DMS 273 (cell line): ENCODE measurements around the gene KCNG2.

Experiments used
- DNase-seq: peaks from one replicate; lab custom pipeline; 2025; ENCODE audit not compliant: unreplicated experiment; lab: John Stamatoyannopoulos, UW

The KCNG2 gene

DNA sequence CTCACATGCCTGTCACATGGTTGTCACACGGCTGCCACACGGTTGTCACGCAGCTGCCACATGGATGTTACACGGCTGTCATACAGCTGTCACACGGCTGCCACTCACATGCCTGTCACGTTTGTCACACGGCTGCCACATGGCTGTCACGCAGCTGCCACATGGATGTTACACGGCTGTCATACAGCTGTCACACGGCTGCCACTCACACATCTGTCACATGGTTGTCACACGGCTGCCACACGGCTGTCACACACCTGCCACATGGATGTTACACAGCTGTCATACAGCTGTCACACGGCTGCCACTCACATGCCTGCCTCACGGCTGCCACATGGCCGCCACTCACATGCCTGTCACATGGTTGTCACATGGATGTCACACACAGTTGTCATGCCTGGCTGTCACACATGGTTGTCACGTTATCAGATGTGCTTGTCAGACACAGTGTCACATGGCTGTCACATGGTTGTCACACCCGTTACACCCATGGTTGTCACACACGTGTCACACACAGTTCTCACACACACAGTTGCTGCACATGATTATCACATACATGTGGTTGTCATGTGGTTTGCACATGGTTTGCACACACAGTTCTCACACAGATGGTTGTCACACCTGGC lies 19.4 kb downstream of the KCNG2 start:
- DNase-seq: no peak

DNA sequence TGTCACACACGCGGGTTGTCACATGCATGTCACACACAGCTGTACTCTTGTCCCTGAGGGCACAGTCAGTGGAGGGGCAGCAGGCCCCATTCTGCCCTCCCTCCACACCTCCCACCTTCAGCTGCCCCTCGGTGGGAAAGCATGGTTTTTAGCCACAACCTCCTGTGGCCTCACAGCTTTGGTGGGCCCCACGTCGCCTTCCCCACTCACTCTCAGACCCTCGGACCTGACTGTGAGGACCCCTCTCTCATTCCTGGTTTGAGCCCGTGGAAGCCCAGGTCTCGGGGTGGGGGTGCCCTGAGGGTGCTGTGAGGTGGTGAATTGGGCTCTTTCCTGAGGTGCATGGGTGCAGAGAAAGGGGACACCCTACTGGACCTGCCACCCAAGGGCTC lies 19.9 kb downstream of the KCNG2 start:
- DNase-seq: no peak

DNA sequence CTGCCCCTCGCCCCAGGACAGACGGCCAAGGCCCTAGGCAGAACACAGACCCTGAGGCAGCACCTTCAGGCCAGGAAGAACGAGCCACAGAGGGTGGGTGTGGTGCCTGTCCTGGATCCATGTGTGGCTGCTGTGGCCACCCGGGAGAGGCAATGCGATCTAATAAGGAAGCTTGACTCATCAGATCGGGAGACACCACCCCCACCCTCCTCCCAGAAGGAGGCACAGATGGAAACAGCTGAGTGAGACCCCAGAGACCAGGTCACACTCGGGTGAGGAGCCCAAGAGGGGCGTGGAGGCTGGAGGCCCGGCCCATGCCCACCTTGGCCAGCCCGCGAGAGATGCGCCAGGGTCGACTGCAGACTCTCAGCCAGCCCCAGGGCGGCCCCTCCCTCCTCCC lies 20.3 kb downstream of the KCNG2 start:
- DNase-seq: no peak

GRCh38 chr18:79818631-79819030 lies 20.9 kb downstream of the KCNG2 start:
- no peak for DNase-seq

DNA sequence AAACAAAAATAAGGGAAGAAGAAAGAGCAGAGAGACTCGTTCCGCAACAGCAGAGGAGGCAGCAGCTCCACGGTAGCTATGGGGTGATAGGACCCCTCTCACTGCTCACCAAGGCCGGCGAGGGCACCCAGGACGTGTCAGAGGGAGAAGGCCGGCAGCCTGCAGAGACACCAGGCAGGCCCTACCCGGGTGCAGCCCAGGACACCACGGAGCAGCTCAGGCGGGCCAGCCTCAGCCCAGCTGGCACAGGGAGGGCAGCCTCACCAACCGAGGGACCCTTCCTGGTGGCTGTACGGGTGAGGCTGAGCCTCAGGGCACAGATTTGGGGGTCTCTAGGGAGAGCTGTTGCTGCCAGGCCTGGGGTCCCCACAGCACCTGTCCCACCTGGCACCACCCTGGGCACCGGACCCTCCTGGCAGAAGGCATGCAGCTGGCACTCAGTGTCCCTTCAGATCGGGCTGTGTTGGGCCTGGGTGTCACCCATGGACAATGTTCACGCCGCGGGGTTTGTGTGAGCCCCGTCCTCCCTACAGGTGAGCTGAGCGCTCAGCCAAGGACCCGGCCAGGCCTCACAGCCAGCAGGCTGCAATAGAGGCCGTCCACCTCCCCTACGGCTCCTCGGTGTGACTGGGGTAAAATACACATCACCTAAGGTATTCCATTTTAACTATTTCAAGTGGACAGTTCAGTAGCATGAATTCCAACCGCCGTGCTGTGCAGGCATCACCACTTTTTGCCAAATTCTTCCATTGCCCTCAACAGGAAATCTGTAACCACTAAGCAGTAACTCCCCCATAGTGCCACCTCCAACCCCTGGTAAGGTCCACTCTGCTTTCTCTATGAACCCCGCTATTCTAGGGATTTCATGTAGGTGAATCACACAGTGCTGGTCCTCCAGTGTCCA lies 21.6 kb downstream of the KCNG2 start:
- no peak for DNase-seq

- DNase-seq: no peak
Measured at GRCh38 chr18:79819968-79820351, 22.2 kb downstream of the KCNG2 start.

DNA sequence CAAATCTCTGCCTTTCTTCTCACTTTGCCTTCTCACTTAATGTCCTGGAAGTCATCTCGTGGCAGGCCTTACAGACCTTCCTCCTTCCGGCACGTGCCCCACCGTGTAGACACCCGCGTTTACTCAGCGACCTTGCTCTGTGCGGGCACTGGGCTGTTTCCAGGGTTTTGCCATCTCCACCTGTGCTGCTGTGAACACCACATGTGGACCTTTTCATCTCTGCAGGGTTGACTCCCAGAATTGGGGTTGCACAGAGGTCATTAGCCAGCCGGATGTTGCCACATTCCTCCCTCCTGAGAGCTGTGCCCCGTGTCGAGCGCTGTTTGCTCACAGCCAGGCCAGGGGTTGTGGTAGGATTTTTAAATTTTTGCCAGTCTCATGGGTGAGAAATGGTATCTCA lies 25.4 kb downstream of the KCNG2 start:
- no peak for DNase-seq

DNA sequence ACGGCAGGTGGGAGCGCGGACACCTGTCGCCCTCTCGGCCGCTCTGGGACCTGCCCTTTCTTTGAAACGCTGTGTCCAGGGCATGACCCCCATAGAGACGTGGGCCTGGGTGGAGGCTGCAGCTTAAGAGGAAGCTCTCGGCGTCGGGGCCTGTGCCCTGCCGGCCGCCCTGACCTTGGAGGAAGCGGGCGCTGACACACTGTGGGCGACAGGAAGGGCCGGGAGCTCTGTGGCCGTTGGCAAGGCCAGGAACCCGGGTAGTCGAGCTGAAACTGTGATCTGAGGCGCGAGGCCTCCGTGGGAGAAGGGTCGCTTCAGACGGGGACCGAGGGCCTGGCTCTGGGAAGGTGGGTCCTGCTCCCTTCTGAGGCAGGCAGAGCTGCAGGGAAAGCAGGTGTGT lies 28.2 kb downstream of the KCNG2 start:
- DNase-seq: no peak

DNA sequence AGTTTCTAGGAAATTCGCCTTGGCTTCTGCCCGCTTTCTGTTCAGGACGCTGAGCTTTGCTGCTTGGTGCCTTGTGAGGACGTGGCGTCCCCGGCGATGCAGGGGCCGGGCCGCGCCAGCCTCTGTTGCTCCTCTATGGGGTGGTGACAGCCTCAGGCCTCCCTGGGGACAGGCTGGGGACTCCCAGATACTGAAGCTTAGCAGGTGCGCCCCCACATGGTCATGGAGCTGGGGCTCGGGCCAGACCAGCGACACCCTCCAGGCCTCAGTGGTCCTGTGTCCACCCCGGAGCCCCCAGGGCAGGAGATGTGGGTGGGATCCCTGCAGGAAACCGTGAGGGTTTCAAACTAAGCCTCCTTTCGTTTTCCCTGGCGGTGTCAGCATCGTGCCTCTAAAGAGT lies 29.2 kb downstream of the KCNG2 start:
- no peak for DNase-seq

- no peak for DNase-seq
Measured at GRCh38 chr18:79828258-79828657, 30.5 kb downstream of the KCNG2 start.

GRCh38 chr18:79829136-79829854 lies 31.6 kb downstream of the KCNG2 start:
- DNase-seq: no peak

GRCh38 chr18:79832169-79832568 lies 34.4 kb downstream of the KCNG2 start:
- no peak for DNase-seq

GRCh38 chr18:79834834-79835233 lies 37.1 kb downstream of the KCNG2 start:
- DNase-seq: no peak

DNA sequence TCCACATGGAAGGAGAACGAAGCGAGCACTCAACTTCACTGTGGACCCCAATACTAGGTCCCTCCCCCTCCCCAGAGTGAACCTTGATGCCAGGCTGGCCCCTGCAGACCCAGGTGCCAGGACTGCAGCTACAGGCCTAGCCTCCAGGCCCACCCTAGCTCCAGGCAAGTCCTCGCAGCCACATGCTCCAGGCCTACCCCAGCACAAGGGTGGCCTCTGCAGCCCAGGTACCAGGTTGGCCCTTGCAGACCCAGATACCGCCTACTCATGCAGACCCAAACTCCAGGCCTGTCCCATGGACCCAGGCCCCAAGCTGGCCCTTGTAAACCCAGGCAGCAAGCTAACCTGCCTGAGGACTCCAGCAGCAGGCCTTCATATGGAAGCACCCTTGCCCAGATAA lies 44.2 kb downstream of the KCNG2 start:
- no peak for DNase-seq

- DNase-seq: no peak
Measured at GRCh38 chr18:79844999-79845563, 47.3 kb downstream of the KCNG2 start.

- no peak for DNase-seq
Measured at GRCh38 chr18:79846936-79847557, 49.3 kb downstream of the KCNG2 start.

DNA sequence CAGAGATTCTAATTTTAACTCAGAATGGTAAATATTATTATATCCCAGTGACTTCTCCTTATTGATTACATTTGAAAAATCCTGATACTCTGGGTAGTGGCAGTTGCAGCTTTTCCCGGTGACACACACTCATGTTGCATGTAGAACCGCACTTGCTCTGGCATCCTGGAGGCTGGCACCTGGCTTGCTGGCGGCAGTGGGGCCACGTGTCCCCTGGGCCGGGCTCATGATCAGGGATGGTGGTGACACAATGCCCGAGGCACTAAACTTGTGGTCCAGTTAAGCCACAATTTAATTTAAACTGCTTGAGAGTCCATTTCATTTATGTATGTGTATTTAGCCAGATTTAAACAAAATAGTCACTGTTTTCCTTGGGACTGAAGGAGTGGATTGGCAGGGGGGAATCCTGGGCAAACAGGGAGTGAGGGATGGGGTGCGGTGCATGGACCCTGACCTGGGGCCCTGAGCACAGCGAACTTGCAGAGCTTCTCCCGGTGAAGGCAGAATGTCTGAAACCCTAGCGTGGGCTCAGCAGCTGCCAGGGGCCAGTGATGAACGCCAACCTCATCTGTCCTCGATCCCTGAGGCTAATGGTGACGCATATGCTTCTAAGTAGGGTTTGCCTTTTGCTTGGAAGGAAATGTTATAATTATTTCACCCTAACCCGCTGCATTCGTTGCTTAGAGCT lies 50.0 kb downstream of the KCNG2 start:
- DNase-seq: no peak

GRCh38 chr18:79848294-79848578 lies 50.5 kb downstream of the KCNG2 start:
- no peak for DNase-seq

DNA sequence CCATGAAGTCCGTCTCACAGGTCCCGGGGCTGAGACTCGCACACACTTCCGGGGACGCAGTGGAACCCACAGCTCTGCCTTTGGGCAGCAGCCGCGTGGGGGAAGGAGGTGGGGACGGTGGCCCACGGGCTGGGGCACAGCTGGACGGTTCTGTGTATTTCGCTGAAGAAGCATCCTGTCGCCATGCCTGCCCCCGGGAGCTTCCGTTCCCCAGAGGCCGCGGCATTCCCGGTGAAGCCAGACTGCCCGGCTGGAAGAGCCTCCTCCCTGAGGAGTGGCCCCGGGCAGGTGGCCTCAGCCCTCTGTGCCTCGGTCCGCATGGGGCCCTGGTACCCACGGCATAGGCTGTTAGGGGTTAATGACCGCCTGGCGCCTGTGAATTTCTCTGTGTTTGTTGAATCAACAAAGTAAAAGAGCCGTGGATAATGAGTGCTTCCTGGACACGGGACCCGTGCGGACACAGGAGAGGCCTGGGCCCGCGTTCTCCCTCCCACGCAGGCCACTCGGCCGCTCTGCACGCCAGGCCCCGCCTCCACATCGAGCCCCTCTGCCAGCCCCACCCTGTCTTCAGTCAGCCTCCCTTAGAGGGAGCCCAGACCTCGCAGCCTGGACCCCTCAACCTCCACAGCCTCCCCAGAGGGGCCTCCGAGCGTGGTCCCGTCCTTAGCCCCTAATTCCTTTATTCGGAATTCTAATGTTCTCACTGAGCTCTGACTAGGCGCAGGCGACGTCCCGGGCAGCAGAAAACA lies 51.0 kb downstream of the KCNG2 start:
- DNase-seq: no peak
